IMR-90 (cell line): ENCODE measurements around the gene DEFB129.

Experiments used
- BHLHE40 ChIP-seq: fragments of 150-350 bp; IDR thresholded peaks from 2 replicates; pipeline ENCODE4 v1.6.1; 2016; ENCODE audit warnings: mild to moderate bottlenecking, low read depth, low read length
- CEBPB ChIP-seq: IDR thresholded peaks from 2 replicates; pipeline ENCODE4 v1.6.1; 2012; ENCODE audit warnings: low read depth, low read length, improper control_type of control experiment
- CHD1 ChIP-seq: IDR thresholded peaks from 2 replicates; pipeline ENCODE4 v1.6.1; 2012; ENCODE audit warnings: low read depth, low read length, improper control_type of control experiment
- CTCF ChIP-seq: conservative IDR thresholded peaks from 2 replicates; pipeline ENCODE4 v1.5.1; 2012; ENCODE audit warnings: mild to moderate bottlenecking, low read depth, low read length, improper control_type of control experiment
- ELK1 ChIP-seq: fragments of 150-350 bp; IDR thresholded peaks from 2 replicates; pipeline ENCODE4 v1.6.1; 2016; ENCODE audit warnings: low read depth, mild to moderate bottlenecking, low read length, moderate library complexity, borderline replicate concordance
- MAFK ChIP-seq: IDR thresholded peaks from 2 replicates; pipeline ENCODE4 v1.6.1; 2012; ENCODE audit warnings: low read depth, low read length, improper control_type of control experiment
- POLR2A ChIP-seq: IDR thresholded peaks from 2 replicates; pipeline ENCODE4 v1.6.1; 2012; ENCODE audit warnings: mild to moderate bottlenecking, low read depth, low read length
- RAD21 ChIP-seq: IDR thresholded peaks from 2 replicates; pipeline ENCODE4 v1.6.1; 2012; ENCODE audit warnings: low read length, improper control_type of control experiment
- RFX5 ChIP-seq: IDR thresholded peaks from 2 replicates; pipeline ENCODE4 v1.8.0; 2012; ENCODE audit warnings: low read depth, mild to moderate bottlenecking, low read length, moderate library complexity
- SMC3 ChIP-seq: fragments of 150-350 bp; IDR thresholded peaks from 2 replicates; pipeline ENCODE4 v1.6.1; 2016; ENCODE audit warnings: low read depth, mild to moderate bottlenecking, antibody characterized with exemption, low read length, moderate library complexity

- TF ChIP-seq POLR2A (no peak), MAFK (no peak), CTCF (no peak), CEBPB (no peak), BHLHE40 (no peak), CHD1 (no peak), RAD21 (no peak), SMC3 (no peak), ELK1 (no peak), RFX5 (no peak)
Observed at GRCh38 chr20:210809-211502, 16.1 kb upstream of the DEFB129 start.
